ENCODE data around the gene VGLL4. TPM values are rescaled to one million over a fixed set of nuclear protein-coding genes. Genes with fewer than 3 reads are reported as not detected.

Gene VGLL4
- polyA plus RNA-seq, 4 donors, result 26.6 to 54.8 (median 38.4) TPM

- H3K36me3 ChIP-seq (ENCODE audit: control insufficient read depth in 3 of 3, insufficient read depth in 2 of 3, low read depth in 1 of 3, low read length in 3 of 3), result peaks cover 0 to 95% (median 2%) of the 10 kb centered on the region in 3 donors
- no peak for FAIRE-seq
Observed at GRCh38 chr3:11563159-11563864, 80.4 kb downstream of the VGLL4 start.

GRCh38 chr3:11562277-11562881 is 81.3 kb downstream of the VGLL4 start:
- Histone ChIP-seq H3K27me3 (ENCODE audit: control insufficient read depth in 3 of 3, insufficient read depth in 3 of 3, low read length in 3 of 3) (no peaks in the 10 kb centered on the region), H3K4me3 (ENCODE audit: low read depth in 1 of 3, low read length in 3 of 3) (no peak overlapping the region), H3K36me3 (ENCODE audit: control insufficient read depth in 3 of 3, insufficient read depth in 2 of 3, low read depth in 1 of 3, low read length in 3 of 3) (peaks cover 0 to 92% (median 4%) of the 10 kb centered on the region in 3 donors), H3K4me1 (ENCODE audit: control insufficient read depth in 3 of 3, insufficient read depth in 2 of 3, low read depth in 1 of 3, low read length in 2 of 3) (no peaks in the 10 kb centered on the region), H3K27ac (ENCODE audit: low read depth in 1 of 3, low read length in 2 of 3) (no peak overlapping the region), H3K9me3 (ENCODE audit: control insufficient read depth in 2 of 2, insufficient read depth in 1 of 2, low read depth in 1 of 2, low read length in 1 of 2) (no peaks in the 10 kb centered on the region)
- WGBS, 3 donors, result 89 to 93% (median 93%) methylated on average over 17 of the region's 17 CpGs
- DNase-seq (no peak), FAIRE-seq (no peak)

More at GRCh38 chr3:11563159-11563864, 80.4 kb downstream of the VGLL4 start:
- H3K4me3 ChIP-seq (ENCODE audit: low read depth in 1 of 3, low read length in 3 of 3), result no peak overlapping the region
- no peak overlapping the region for H3K27ac ChIP-seq (ENCODE audit: low read depth in 1 of 3, low read length in 2 of 3)
- no peaks in the 10 kb centered on the region for H3K9me3 ChIP-seq (ENCODE audit: control insufficient read depth in 2 of 2, insufficient read depth in 1 of 2, low read depth in 1 of 2, low read length in 1 of 2)
- DNase-seq, result no peak
- no peaks in the 10 kb centered on the region for H3K27me3 ChIP-seq (ENCODE audit: control insufficient read depth in 3 of 3, insufficient read depth in 3 of 3, low read length in 3 of 3)
- no peaks in the 10 kb centered on the region for H3K4me1 ChIP-seq (ENCODE audit: control insufficient read depth in 3 of 3, insufficient read depth in 2 of 3, low read depth in 1 of 3, low read length in 2 of 3)
- 91 to 92% (median 91%) methylated on average over 15 to 16 of the region's 16 CpGs for WGBS, 3 donors

- Histone ChIP-seq H3K4me3 (ENCODE audit: low read depth in 1 of 3, low read length in 3 of 3) (no peak overlapping the region), H3K27ac (ENCODE audit: low read depth in 1 of 3, low read length in 2 of 3) (peak overlapping the region in 1 of 3 donors; percentile 8), H3K9me3 (ENCODE audit: control insufficient read depth in 2 of 2, insufficient read depth in 1 of 2, low read depth in 1 of 2, low read length in 1 of 2) (no peaks in the 10 kb centered on the region), H3K36me3 (ENCODE audit: control insufficient read depth in 3 of 3, insufficient read depth in 2 of 3, low read depth in 1 of 3, low read length in 3 of 3) (peaks cover 4 to 91% (median 4%) of the 10 kb centered on the region in 3 donors), H3K4me1 (ENCODE audit: control insufficient read depth in 3 of 3, insufficient read depth in 2 of 3, low read depth in 1 of 3, low read length in 2 of 3) (peaks cover 0 to 6% (median 0%) of the 10 kb centered on the region in 3 donors), H3K27me3 (ENCODE audit: control insufficient read depth in 3 of 3, insufficient read depth in 3 of 3, low read length in 3 of 3) (no peaks in the 10 kb centered on the region)
- DNase-seq, result no peak
- FAIRE-seq, result no peak
- 87 to 93% (median 88%) methylated on average over 12 of the region's 12 CpGs for WGBS, 3 donors
Observed at GRCh38 chr3:11560746-11561145, 83.0 kb downstream of the VGLL4 start.

GRCh38 chr3:11559816-11560633 is 83.7 kb downstream of the VGLL4 start:
- WGBS, 3 donors, result 72 to 83% (median 78%) methylated on average over 15 of the region's 15 CpGs
- no peak for FAIRE-seq
- Histone ChIP-seq H3K36me3 (ENCODE audit: control insufficient read depth in 3 of 3, insufficient read depth in 2 of 3, low read depth in 1 of 3, low read length in 3 of 3) (peaks cover 4 to 91% (median 4%) of the 10 kb centered on the region in 3 donors), H3K4me3 (ENCODE audit: low read depth in 1 of 3, low read length in 3 of 3) (no peak overlapping the region), H3K27me3 (ENCODE audit: control insufficient read depth in 3 of 3, insufficient read depth in 3 of 3, low read length in 3 of 3) (no peaks in the 10 kb centered on the region), H3K4me1 (ENCODE audit: control insufficient read depth in 3 of 3, insufficient read depth in 2 of 3, low read depth in 1 of 3, low read length in 2 of 3) (peaks cover 0 to 6% (median 0%) of the 10 kb centered on the region in 3 donors), H3K9me3 (ENCODE audit: control insufficient read depth in 2 of 2, insufficient read depth in 1 of 2, low read depth in 1 of 2, low read length in 1 of 2) (no peaks in the 10 kb centered on the region), H3K27ac (ENCODE audit: low read depth in 1 of 3, low read length in 2 of 3) (no peak overlapping the region)
- DNase-seq, result no peak

- H3K36me3 ChIP-seq (ENCODE audit: control insufficient read depth in 3 of 3, insufficient read depth in 2 of 3, low read depth in 1 of 3, low read length in 3 of 3), result peaks cover 4 to 91% (median 4%) of the 10 kb centered on the region in 3 donors
- H3K9me3 ChIP-seq (ENCODE audit: control insufficient read depth in 2 of 2, insufficient read depth in 1 of 2, low read depth in 1 of 2, low read length in 1 of 2), result no peaks in the 10 kb centered on the region
- H3K27me3 ChIP-seq (ENCODE audit: control insufficient read depth in 3 of 3, insufficient read depth in 3 of 3, low read length in 3 of 3), result no peaks in the 10 kb centered on the region
- FAIRE-seq, result no peak
- 78 to 86% (median 85%) methylated on average over 37 of the region's 37 CpGs for WGBS, 3 donors
- no peak overlapping the region for H3K27ac ChIP-seq (ENCODE audit: low read depth in 1 of 3, low read length in 2 of 3)
- H3K4me1 ChIP-seq (ENCODE audit: control insufficient read depth in 3 of 3, insufficient read depth in 2 of 3, low read depth in 1 of 3, low read length in 2 of 3), result peaks cover 0 to 6% (median 0%) of the 10 kb centered on the region in 3 donors
- no peak overlapping the region for H3K4me3 ChIP-seq (ENCODE audit: low read depth in 1 of 3, low read length in 3 of 3)
- peak in 1 of 2 donors; percentile 44 for DNase-seq
Observed at GRCh38 chr3:11558918-11559815, 84.5 kb downstream of the VGLL4 start.

GRCh38 chr3:11558411-11558903 is 85.3 kb downstream of the VGLL4 start:
- H3K4me3 ChIP-seq (ENCODE audit: low read depth in 1 of 3, low read length in 3 of 3), result no peak overlapping the region
- no peaks in the 10 kb centered on the region for H3K9me3 ChIP-seq (ENCODE audit: control insufficient read depth in 2 of 2, insufficient read depth in 1 of 2, low read depth in 1 of 2, low read length in 1 of 2)
- no peak overlapping the region for H3K27ac ChIP-seq (ENCODE audit: low read depth in 1 of 3, low read length in 2 of 3)
- FAIRE-seq (no peak), DNase-seq (no peak)
- H3K27me3 ChIP-seq (ENCODE audit: control insufficient read depth in 3 of 3, insufficient read depth in 3 of 3, low read length in 3 of 3), result no peaks in the 10 kb centered on the region
- peaks cover 4 to 91% (median 4%) of the 10 kb centered on the region in 3 donors for H3K36me3 ChIP-seq (ENCODE audit: control insufficient read depth in 3 of 3, insufficient read depth in 2 of 3, low read depth in 1 of 3, low read length in 3 of 3)
- H3K4me1 ChIP-seq (ENCODE audit: control insufficient read depth in 3 of 3, insufficient read depth in 2 of 3, low read depth in 1 of 3, low read length in 2 of 3), result peaks cover 0 to 6% (median 0%) of the 10 kb centered on the region in 3 donors
- WGBS, 3 donors, result 81 to 85% (median 84%) methylated on average over 17 of the region's 17 CpGs

- Histone ChIP-seq H3K27ac (ENCODE audit: low read depth in 1 of 3, low read length in 2 of 3) (no peak overlapping the region), H3K4me3 (ENCODE audit: low read depth in 1 of 3, low read length in 3 of 3) (no peak overlapping the region), H3K27me3 (ENCODE audit: control insufficient read depth in 3 of 3, insufficient read depth in 3 of 3, low read length in 3 of 3) (no peaks in the 10 kb centered on the region), H3K9me3 (ENCODE audit: control insufficient read depth in 2 of 2, insufficient read depth in 1 of 2, low read depth in 1 of 2, low read length in 1 of 2) (no peaks in the 10 kb centered on the region), H3K4me1 (ENCODE audit: control insufficient read depth in 3 of 3, insufficient read depth in 2 of 3, low read depth in 1 of 3, low read length in 2 of 3) (peaks cover 0 to 6% (median 0%) of the 10 kb centered on the region in 3 donors), H3K36me3 (ENCODE audit: control insufficient read depth in 3 of 3, insufficient read depth in 2 of 3, low read depth in 1 of 3, low read length in 3 of 3) (peaks cover 4 to 91% (median 4%) of the 10 kb centered on the region in 3 donors)
- DNase-seq, result no peak
- no peak for FAIRE-seq
- WGBS, 3 donors, result 67 to 80% (median 78%) methylated on average over 13 of the region's 13 CpGs
Observed at GRCh38 chr3:11558002-11558401, 85.7 kb downstream of the VGLL4 start.

All from small intestine (tissue), 7 donors.